Mesenchymal stem cell (in vitro differentiated cells and primary cell): ENCODE data around the gene SMC1B.

ENCODE experiments used
- DNase-seq: peaks from one replicate; pipeline ENCODE4 v3.0.0-alpha.2; 2013
- H2AFZ ChIP-seq: one replicate; pipeline ENCODE4 v1.6.1; 2013; ENCODE audit warnings: low read depth, mild to moderate bottlenecking, control low read depth, inconsistent platforms, low read length, moderate library complexity
- H2AK5ac ChIP-seq: 2 replicates; pipeline ENCODE4 v1.6.1; 2013; ENCODE audit warnings: low read length, moderate library complexity, mild to moderate bottlenecking, inconsistent platforms; ENCODE audit not compliant: severe bottlenecking
- H2BK120ac ChIP-seq: one replicate; pipeline ENCODE4 v1.6.1; 2013; ENCODE audit warnings: low read depth, mild to moderate bottlenecking, inconsistent platforms, low read length, moderate library complexity
- H2BK12ac ChIP-seq, 2 experiments: one replicate each; pipeline ENCODE4 v1.6.1; 2013; ENCODE audit warnings: inconsistent platforms in 2 of 2, low read length in 2 of 2, mild to moderate bottlenecking in 2 of 2, moderate library complexity in 2 of 2, control low read depth in 1 of 2
- H2BK15ac ChIP-seq: one replicate; pipeline ENCODE4 v1.6.1; 2013; ENCODE audit warnings: mild to moderate bottlenecking, low read depth, inconsistent platforms; ENCODE audit not compliant: poor library complexity, severe bottlenecking
- H2BK5ac ChIP-seq: 2 replicates; pipeline ENCODE4 v1.6.1; 2013; ENCODE audit warnings: low read depth, mild to moderate bottlenecking, low read length, control low read depth, inconsistent platforms; ENCODE audit not compliant: poor library complexity, severe bottlenecking
- H3K14ac ChIP-seq, 2 experiments: one replicate each; pipeline ENCODE4 v1.6.1; 2013; ENCODE audit warnings: inconsistent platforms in 2 of 2, low read length in 2 of 2, control low read depth in 1 of 2, mild to moderate bottlenecking in 1 of 2, moderate library complexity in 1 of 2
- H3K18ac ChIP-seq, 2 experiments: one replicate each; pipeline ENCODE4 v1.6.1; 2013; ENCODE audit warnings: inconsistent platforms in 2 of 2, low read length in 2 of 2, control low read depth in 1 of 2, low read depth in 1 of 2, mild to moderate bottlenecking in 1 of 2
- H3K23ac ChIP-seq, 2 experiments: one replicate each; pipeline ENCODE4 v1.6.1; 2013; ENCODE audit warnings: inconsistent platforms in 2 of 2, low read length in 2 of 2, mild to moderate bottlenecking in 2 of 2, moderate library complexity in 2 of 2, control low read depth in 1 of 2
- H3K27ac ChIP-seq: 2 replicates; pipeline ENCODE4 v1.5.1; 2013; ENCODE audit warnings: mild to moderate bottlenecking, moderate library complexity, low read length, control low read depth, inconsistent platforms; ENCODE audit not compliant: poor library complexity, severe bottlenecking
- H3K27me3 ChIP-seq, 2 experiments: 2 replicates each; pipeline versions ENCODE4 v1.6.1 to v1.7.0; 2013; ENCODE audit warnings: low read length in 2 of 2, mild to moderate bottlenecking in 2 of 2, moderate library complexity in 2 of 2, control low read depth in 1 of 2, inconsistent platforms in 1 of 2; ENCODE audit not compliant: control insufficient read depth in 1 of 2, insufficient read depth in 1 of 2
- H3K36me3 ChIP-seq, 2 experiments: 2 replicates each; pipeline versions ENCODE4 v1.6.1 to v1.7.0; 2013; ENCODE audit warnings: low read length in 2 of 2, control low read depth in 1 of 2, inconsistent platforms in 1 of 2, low read depth in 1 of 2, mild to moderate bottlenecking in 1 of 2; ENCODE audit not compliant: insufficient read depth in 2 of 2, control insufficient read depth in 1 of 2
- H3K4ac ChIP-seq, 2 experiments: one replicate each; pipeline ENCODE4 v1.6.1; 2013; ENCODE audit warnings: inconsistent platforms in 2 of 2, low read length in 2 of 2, mild to moderate bottlenecking in 2 of 2, moderate library complexity in 2 of 2, control low read depth in 1 of 2, low read depth in 1 of 2
- H3K4me1 ChIP-seq: 2 replicates; pipeline ENCODE4 v1.6.1; 2013; ENCODE audit warnings: low read depth, low read length, control low read depth; ENCODE audit not compliant: control insufficient read depth, insufficient read depth
- H3K4me2 ChIP-seq: 2 replicates; pipeline ENCODE4 v1.6.1; 2013; ENCODE audit warnings: low read length, mild to moderate bottlenecking, inconsistent platforms; ENCODE audit not compliant: poor library complexity, severe bottlenecking
- H3K4me3 ChIP-seq, 2 experiments: 2 replicates each; pipeline versions ENCODE4 v1.5.1 to v1.7.0; 2013; ENCODE audit warnings: low read length in 2 of 2, mild to moderate bottlenecking in 2 of 2, control low read depth in 1 of 2, low read depth in 1 of 2; ENCODE audit not compliant: insufficient read depth in 1 of 2
- H3K79me1 ChIP-seq: replicated peaks from 2 replicates; pipeline ENCODE4 v1.6.1; 2013; ENCODE audit warnings: mild to moderate bottlenecking, control low read depth, low read length, inconsistent platforms; ENCODE audit not compliant: poor library complexity, severe bottlenecking
- H3K9ac ChIP-seq: 2 replicates; pipeline ENCODE4 v1.7.0; 2013; ENCODE audit warnings: mild to moderate bottlenecking, low read length, moderate library complexity
- H3K9me3 ChIP-seq: 2 replicates; pipeline ENCODE4 v1.7.0; 2013; ENCODE audit warnings: mild to moderate bottlenecking, low read length; ENCODE audit not compliant: control insufficient read depth
- H4K8ac ChIP-seq: one replicate; pipeline ENCODE4 v1.6.1; 2013; ENCODE audit warnings: inconsistent platforms, mild to moderate bottlenecking, low read length, moderate library complexity
- H4K91ac ChIP-seq: one replicate; pipeline ENCODE4 v1.6.1; 2013; ENCODE audit warnings: mild to moderate bottlenecking, low read length, inconsistent platforms
- WGBS: methylation state at CpG from one replicate; pipeline ENCODE4 v1.1.7; 2013; ENCODE audit warnings: mixed read lengths; 5-methylcytosine and 5-hydroxymethylcytosine counted together

Gene SMC1B

DNA sequence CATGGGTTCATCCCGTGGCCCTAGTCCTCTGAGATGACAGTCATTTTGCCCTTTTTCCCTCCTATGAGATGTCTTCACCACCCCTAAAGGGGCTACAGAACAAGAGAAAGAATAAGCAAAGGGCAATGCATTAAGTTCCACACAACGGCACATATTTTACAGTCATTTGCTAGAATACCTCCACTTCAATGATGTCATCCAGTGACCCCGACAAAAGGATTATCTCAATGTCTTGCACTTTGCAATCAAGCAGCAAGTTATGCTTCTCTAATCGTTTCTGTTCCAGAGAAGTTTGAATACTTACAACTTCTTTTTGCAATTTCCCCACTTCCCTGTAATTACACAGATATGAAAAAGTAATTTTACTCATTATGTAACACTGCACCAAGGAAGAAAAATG is 53.8 kb downstream of the SMC1B start:
- Histone ChIP-seq H3K18ac (no peak overlapping the region), H3K4me1 (no peaks in the 10 kb centered on the region), H4K8ac (no peak overlapping the region), H3K9me3 (no peaks in the 10 kb centered on the region), H3K4me3 (no peak overlapping the region), H4K91ac (no peak overlapping the region), H3K4me2 (no peak overlapping the region), H2AFZ (no peak overlapping the region), H3K9ac (no peak overlapping the region), H2BK120ac (no peak overlapping the region), H3K23ac (no peak overlapping the region), H3K79me1 (no peaks in the 10 kb centered on the region), H2BK12ac (no peak overlapping the region), H2AK5ac (no peak overlapping the region), H3K27me3 (peaks cover 6 to 12% of the 10 kb centered on the region in 2 experiments), H3K14ac (no peak overlapping the region), H3K4ac (no peak overlapping the region), H2BK5ac (no peak overlapping the region), H3K36me3 (no peaks in the 10 kb centered on the region), H2BK15ac (no peak overlapping the region), H3K27ac (no peak overlapping the region)
- whole genome bisulfite sequencing = 88% methylated on average over 4 of the region's 4 CpGs
- no peak for DNase-seq

GRCh38 chr22:45358127-45358526 is 55.3 kb downstream of the SMC1B start:
- Histone ChIP-seq H4K8ac (no peak overlapping the region), H2BK12ac (no peak overlapping the region), H3K27ac (no peak overlapping the region), H2BK120ac (no peak overlapping the region), H3K4me3 (no peak overlapping the region), H3K4me1 (no peaks in the 10 kb centered on the region), H3K9me3 (no peaks in the 10 kb centered on the region), H2AK5ac (no peak overlapping the region), H2AFZ (no peak overlapping the region), H3K23ac (no peak overlapping the region), H2BK5ac (no peak overlapping the region), H3K79me1 (no peaks in the 10 kb centered on the region), H3K9ac (no peak overlapping the region), H3K27me3 (peaks cover 6 to 12% of the 10 kb centered on the region in 2 experiments), H3K4ac (no peak overlapping the region), H4K91ac (no peak overlapping the region), H3K18ac (no peak overlapping the region), H3K36me3 (no peaks in the 10 kb centered on the region), H2BK15ac (no peak overlapping the region), H3K4me2 (no peak overlapping the region), H3K14ac (no peak overlapping the region)
- DNase-seq = peak; percentile 3
- 80% methylated on average over 1 of the region's 1 CpG for WGBS

DNA sequence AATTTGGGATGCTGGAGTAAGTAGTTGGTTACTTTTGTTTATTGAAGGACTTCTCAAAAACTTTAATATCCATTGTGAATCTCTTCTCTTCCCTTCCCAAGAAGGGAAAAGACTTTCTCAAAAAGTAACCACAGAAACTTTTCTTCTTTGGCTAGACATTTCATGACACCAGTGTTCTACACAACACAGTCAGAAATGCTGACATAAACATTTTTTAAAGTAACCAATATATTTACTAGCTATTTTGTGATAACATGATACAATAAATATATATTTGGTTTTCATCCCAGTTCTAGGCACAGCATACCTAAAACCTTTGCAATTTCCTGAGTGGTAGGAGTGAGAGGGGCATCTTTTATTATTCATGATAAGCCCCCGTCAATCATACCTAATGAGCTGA is 55.9 kb downstream of the SMC1B start:
- Histone ChIP-seq H3K36me3 (no peaks in the 10 kb centered on the region), H2AK5ac (no peak overlapping the region), H3K9me3 (no peaks in the 10 kb centered on the region), H3K27ac (no peak overlapping the region), H3K4ac (no peak overlapping the region), H3K14ac (no peak overlapping the region), H2BK5ac (no peak overlapping the region), H3K79me1 (no peaks in the 10 kb centered on the region), H3K18ac (no peak overlapping the region), H4K91ac (no peak overlapping the region), H2BK15ac (no peak overlapping the region), H2BK12ac (no peak overlapping the region), H3K4me3 (no peak overlapping the region), H3K23ac (no peak overlapping the region), H3K27me3 (peaks cover 6 to 11% of the 10 kb centered on the region in 2 experiments), H3K4me2 (no peak overlapping the region), H3K4me1 (no peaks in the 10 kb centered on the region), H3K9ac (no peak overlapping the region), H2BK120ac (no peak overlapping the region), H2AFZ (no peak overlapping the region), H4K8ac (no peak overlapping the region)
- WGBS = 100% methylated on average over 1 of the region's 1 CpG
- DNase-seq = no peak

DNA sequence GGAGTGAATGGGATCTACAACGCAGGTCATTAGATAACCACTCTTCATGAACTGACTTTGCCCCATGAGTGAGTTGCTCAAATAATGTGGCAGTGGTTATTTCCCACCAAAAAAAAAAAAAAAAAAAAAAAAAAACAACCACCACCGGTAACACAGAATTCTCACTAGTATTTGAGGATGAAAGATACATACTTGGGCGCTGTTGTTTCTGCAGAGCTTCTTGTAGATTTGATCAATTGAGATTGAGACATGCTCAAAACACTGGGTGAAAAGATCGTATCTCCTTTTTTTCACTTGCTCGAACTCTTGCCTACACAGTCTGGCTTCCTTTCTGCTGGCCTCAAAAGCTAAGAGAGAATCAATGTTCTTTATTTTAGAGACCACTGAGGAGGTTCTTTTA is 59.6 kb downstream of the SMC1B start:
- no peak overlapping the region for H2BK120ac ChIP-seq
- H3K4ac ChIP-seq = no peak overlapping the region
- H4K8ac ChIP-seq = no peak overlapping the region
- no peak overlapping the region for H2BK12ac ChIP-seq
- H2BK5ac ChIP-seq = no peak overlapping the region
- H3K79me1 ChIP-seq = no peaks in the 10 kb centered on the region
- H3K36me3 ChIP-seq = no peaks in the 10 kb centered on the region
- no peak overlapping the region for H3K4me2 ChIP-seq
- H3K27ac ChIP-seq = no peak overlapping the region
- WGBS = 100% methylated on average over 1 of the region's 5 CpGs
- H3K4me1 ChIP-seq = no peaks in the 10 kb centered on the region
- no peak overlapping the region for H2BK15ac ChIP-seq
- H3K9me3 ChIP-seq = no peaks in the 10 kb centered on the region
- H3K4me3 ChIP-seq = no peak overlapping the region
- no peak overlapping the region for H3K14ac ChIP-seq
- no peak overlapping the region for H3K9ac ChIP-seq
- H4K91ac ChIP-seq = no peak overlapping the region
- H2AK5ac ChIP-seq = no peak overlapping the region
- H3K23ac ChIP-seq = no peak overlapping the region
- H3K27me3 ChIP-seq = no peaks in the 10 kb centered on the region
- DNase-seq = no peak
- no peak overlapping the region for H3K18ac ChIP-seq
- no peak overlapping the region for H2AFZ ChIP-seq
